D721Med (cell line): Measurements from ENCODE around the gene DYSF.

ENCODE experiments used
- DNase-seq: peaks from one replicate; pipeline ENCODE4 v3.0.0; 2011; ENCODE audit warnings: low spot score; ENCODE audit not compliant: insufficient read length
- FAIRE-seq: peaks from 2 replicates; lab custom pipeline; 2011; peaks lifted over from hg19 to GRCh38; lab: Jason Lieb, UNC
- TF ChIP-seq, protein P1 (sequence below): IDR thresholded peaks from 2 replicates; pipeline ENCODE4 v1.5.1; 2012; ENCODE audit warnings: mild to moderate bottlenecking, control low read depth; ENCODE audit not compliant: insufficient read depth; ENCODE audit errors: missing control alignments

The DYSF gene

DNA sequence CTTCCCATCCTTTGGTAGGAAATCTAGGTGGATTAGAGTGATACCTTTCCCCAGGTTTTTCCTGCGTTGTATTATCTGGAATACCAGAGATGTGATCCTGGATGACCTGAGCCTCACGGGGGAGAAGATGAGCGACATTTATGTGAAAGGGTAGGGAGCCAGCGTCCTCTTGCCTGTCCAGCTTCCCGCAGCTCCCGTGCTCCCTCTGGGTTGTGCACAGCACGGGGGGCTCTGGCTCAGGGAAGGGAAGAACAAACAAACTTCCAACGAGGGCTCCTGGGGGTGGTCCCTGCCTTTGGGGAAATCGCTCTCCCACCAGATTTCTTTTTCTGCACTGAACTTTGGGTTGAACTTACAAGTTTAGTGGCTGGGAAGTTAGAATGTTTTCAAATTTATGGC lies 215.7 kb downstream of the DYSF start:
- TF ChIP-seq, protein P1, sequence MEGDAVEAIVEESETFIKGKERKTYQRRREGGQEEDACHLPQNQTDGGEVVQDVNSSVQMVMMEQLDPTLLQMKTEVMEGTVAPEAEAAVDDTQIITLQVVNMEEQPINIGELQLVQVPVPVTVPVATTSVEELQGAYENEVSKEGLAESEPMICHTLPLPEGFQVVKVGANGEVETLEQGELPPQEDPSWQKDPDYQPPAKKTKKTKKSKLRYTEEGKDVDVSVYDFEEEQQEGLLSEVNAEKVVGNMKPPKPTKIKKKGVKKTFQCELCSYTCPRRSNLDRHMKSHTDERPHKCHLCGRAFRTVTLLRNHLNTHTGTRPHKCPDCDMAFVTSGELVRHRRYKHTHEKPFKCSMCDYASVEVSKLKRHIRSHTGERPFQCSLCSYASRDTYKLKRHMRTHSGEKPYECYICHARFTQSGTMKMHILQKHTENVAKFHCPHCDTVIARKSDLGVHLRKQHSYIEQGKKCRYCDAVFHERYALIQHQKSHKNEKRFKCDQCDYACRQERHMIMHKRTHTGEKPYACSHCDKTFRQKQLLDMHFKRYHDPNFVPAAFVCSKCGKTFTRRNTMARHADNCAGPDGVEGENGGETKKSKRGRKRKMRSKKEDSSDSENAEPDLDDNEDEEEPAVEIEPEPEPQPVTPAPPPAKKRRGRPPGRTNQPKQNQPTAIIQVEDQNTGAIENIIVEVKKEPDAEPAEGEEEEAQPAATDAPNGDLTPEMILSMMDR, result no peak
- DNase-seq (no peak), FAIRE-seq (no peak)

- FAIRE-seq (no peak), DNase-seq (no peak)
- TF ChIP-seq, protein P1, result no peak
Measured at GRCh38 chr2:71669628-71670429, 216.5 kb downstream of the DYSF start.

DNA sequence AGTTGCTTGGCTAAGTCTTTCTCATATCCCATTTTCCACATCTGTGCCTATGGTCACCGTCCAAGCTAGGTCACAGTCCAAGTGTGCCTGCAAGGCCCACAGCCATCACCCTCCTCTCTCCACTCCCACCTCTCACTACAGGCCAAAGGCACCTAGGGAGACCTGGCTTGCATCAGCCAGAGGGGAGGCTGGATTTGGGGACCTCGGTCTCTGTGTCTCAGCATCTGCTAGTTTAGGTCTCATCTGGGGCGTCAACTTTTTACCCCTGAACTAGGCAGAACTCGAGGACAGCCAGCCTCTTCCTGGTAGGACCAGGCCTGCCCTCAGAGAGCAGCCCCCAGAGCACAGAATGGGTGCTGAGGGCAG lies 217.1 kb downstream of the DYSF start:
- DNase-seq (no peak), FAIRE-seq (no peak)
- TF ChIP-seq, protein P1, result no peak

DNA sequence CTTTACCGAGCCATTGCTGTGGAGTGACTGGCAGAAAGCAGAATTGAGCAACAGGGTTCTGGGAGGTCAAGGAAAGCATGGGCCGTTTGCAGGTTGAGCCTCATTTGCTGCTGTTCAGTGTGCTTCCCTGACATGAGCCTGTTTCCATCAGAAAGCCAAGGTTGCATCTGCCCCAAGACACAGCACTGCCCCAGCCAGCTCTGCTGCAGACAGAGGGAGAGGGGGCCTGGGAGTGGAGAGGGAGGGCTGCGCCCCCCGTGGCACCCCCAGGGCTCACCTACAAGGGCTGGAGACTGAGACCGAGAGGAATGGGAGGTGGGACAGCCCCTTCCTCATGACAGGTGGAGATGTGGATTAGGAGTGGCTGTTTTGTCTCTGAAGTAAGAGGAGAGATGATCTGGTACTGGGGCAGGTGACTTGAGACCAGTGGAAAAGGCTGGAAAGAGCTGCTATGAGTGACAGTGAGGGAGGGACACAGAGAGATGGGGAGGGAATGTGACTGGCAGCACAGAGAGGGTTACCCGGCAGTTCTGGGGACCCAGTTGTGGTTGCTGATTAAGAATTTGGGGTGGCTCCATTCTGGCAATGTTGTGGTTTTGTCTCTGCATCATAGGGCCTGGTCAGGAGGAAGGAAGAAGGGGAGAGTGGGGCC lies 218.0 kb downstream of the DYSF start:
- FAIRE-seq, result no peak
- TF ChIP-seq, protein P1, result no peak
- DNase-seq, result no peak

- TF ChIP-seq, protein P1, result no peak
- FAIRE-seq, result no peak
- no peak for DNase-seq
Measured at GRCh38 chr2:71671895-71672825, 218.8 kb downstream of the DYSF start.

- no peak for FAIRE-seq
- no peak for DNase-seq
- TF ChIP-seq, protein P1, result no peak
Measured at GRCh38 chr2:71672826-71673795, 219.8 kb downstream of the DYSF start.
